ENCODE results near the gene KRT79.

The KRT79 gene

GRCh38 chr12:52817699-52818238 is 16.3 kb downstream of the KRT79 start:
- no peak for DNase-seq

GRCh38 chr12:52817003-52817698 is 17.0 kb downstream of the KRT79 start:
- no peak for DNase-seq

GRCh38 chr12:52815676-52816588 is 18.2 kb downstream of the KRT79 start:
- no peak for DNase-seq

- DNase-seq: no peak
Observed at GRCh38 chr12:52815161-52815560, 18.9 kb downstream of the KRT79 start.

- no peak for DNase-seq
Observed at GRCh38 chr12:52814710-52815155, 19.4 kb downstream of the KRT79 start.

GRCh38 chr12:52813885-52814709 is 20.0 kb downstream of the KRT79 start, which contains the start of gene KRT4:
KRT4 (minus strand) TSS chr12:52814116; CDS start chr12:52814058, 58 bp downstream.
- peak; percentile 62 for DNase-seq

GRCh38 chr12:52813203-52813819 is 20.8 kb downstream of the KRT79 start:
- no peak for DNase-seq

- no peak for DNase-seq
Observed at GRCh38 chr12:52812749-52813148, 21.4 kb downstream of the KRT79 start.

- no peak for DNase-seq
Observed at GRCh38 chr12:52812073-52812400, 22.1 kb downstream of the KRT79 start.

GRCh38 chr12:52811191-52812072 is 22.7 kb downstream of the KRT79 start:
- DNase-seq: no peak

GRCh38 chr12:52810554-52810953 is 23.6 kb downstream of the KRT79 start:
- DNase-seq: no peak

GRCh38 chr12:52809166-52809565 is 24.9 kb downstream of the KRT79 start:
- DNase-seq: no peak

- DNase-seq: no peak
Observed at GRCh38 chr12:52808573-52809160, 25.4 kb downstream of the KRT79 start.

GRCh38 chr12:52807544-52808470 is 26.3 kb downstream of the KRT79 start:
- no peak for DNase-seq

- DNase-seq: no peak
Observed at GRCh38 chr12:52806821-52807543, 27.1 kb downstream of the KRT79 start.

GRCh38 chr12:52806169-52806811 is 27.8 kb downstream of the KRT79 start:
- DNase-seq: no peak

GRCh38 chr12:52805739-52806138 is 28.4 kb downstream of the KRT79 start:
- DNase-seq: no peak

- no peak for DNase-seq
Observed at GRCh38 chr12:52805000-52805399, 29.1 kb downstream of the KRT79 start.

GRCh38 chr12:52802442-52802841 is 31.7 kb downstream of the KRT79 start:
- no peak for DNase-seq

Measured in fibroblast of skin of right quadriceps (primary cell).